Measurements from ENCODE around the gene USP47. TPM values are rescaled to one million over a fixed set of nuclear protein-coding genes. Genes with fewer than 3 reads are reported as not detected.

Gene USP47
- total and polyA plus RNA-seq, 2 of the 13 experiments (the other 11 are each of a cell fraction or from before 2014, with no cell fraction given): 12.2 to 52.7 TPM

DNA sequence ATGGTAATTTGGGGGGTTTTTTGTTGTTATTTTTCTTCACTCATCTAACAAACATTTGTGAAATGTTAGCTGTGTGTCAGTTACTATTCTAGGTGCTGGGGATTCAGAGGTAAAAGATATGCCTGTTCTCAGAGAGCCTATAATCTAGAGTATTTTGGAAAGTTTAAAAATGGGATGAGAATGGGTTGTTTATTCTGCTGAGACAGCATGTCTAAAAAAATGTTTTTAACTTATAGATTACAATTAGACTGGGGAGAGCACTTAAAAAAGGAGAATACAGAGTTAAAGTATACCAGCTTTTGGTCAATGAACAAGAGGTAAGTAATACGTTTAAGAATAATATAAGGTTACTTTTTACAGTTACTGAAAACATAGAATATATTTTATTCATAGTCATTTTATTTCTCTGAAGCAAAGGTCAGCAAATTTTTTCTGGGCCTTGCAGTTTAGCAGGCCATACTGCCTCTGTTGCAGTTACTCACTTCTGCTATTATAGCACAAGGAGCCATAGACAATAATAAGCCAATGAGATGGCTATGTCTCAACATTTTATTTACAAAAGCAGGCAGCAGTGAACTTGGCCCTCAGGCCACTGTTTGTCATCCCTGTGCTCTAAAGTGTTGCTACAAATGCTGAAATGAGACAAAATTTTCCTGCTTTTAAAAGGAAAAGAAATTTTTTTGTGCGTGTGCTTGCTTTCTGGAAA lies 106.6 kb downstream of the USP47 start (continued):
- TF ChIP-seq, protein P1, sequence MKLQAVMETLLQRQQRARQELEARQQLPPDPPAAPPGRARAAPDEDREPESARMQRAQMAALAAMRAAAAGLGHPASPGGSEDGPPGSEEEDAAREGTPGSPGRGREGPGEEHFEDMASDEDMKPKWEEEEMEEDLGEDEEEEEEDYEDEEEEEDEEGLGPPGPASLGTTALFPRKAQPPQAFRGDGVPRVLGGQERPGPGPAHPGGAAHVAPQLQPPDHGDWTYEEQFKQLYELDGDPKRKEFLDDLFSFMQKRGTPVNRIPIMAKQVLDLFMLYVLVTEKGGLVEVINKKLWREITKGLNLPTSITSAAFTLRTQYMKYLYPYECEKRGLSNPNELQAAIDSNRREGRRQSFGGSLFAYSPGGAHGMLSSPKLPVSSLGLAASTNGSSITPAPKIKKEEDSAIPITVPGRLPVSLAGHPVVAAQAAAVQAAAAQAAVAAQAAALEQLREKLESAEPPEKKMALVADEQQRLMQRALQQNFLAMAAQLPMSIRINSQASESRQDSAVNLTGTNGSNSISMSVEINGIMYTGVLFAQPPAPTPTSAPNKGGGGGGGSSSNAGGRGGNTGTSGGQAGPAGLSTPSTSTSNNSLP (IDR thresholded peaks at IDR 0.05; ENCODE audit: low read depth, low read length): 0 out of 2 replicates have a peak, but pooled peaks have one; percentile 50
- TF ChIP-seq, protein P2, sequence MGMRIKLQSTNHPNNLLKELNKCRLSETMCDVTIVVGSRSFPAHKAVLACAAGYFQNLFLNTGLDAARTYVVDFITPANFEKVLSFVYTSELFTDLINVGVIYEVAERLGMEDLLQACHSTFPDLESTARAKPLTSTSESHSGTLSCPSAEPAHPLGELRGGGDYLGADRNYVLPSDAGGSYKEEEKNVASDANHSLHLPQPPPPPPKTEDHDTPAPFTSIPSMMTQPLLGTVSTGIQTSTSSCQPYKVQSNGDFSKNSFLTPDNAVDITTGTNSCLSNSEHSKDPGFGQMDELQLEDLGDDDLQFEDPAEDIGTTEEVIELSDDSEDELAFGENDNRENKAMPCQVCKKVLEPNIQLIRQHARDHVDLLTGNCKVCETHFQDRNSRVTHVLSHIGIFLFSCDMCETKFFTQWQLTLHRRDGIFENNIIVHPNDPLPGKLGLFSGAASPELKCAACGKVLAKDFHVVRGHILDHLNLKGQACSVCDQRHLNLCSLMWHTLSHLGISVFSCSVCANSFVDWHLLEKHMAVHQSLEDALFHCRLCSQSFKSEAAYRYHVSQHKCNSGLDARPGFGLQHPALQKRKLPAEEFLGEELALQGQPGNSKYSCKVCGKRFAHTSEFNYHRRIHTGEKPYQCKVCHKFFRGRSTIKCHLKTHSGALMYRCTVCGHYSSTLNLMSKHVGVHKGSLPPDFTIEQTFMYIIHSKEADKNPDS (CRISPR knock-in tag; IDR thresholded peaks at IDR 0.05): no peak
- TF ChIP-seq ZFP82 (CRISPR knock-in tag; IDR thresholded peaks at IDR 0.05; ENCODE audit: borderline replicate concordance) (no peak), HNRNPH1 (optimal IDR thresholded peaks at IDR 0.05; ENCODE audit: low read depth, low read length) (no peak), SOX13 (IDR thresholded peaks at IDR 0.05) (no peak), SOX13 (CRISPR knock-in tag; conservative IDR thresholded peaks at IDR 0.05 in 1 of 2, IDR thresholded peaks at IDR 0.05 in 1 of 2) (peak in 1 of 2 experiments; percentile 59; a peak in 2 of 4 replicates), ZNF776 (CRISPR knock-in tag; IDR thresholded peaks at IDR 0.05) (no peak), ZBTB43 (CRISPR knock-in tag; conservative IDR thresholded peaks at IDR 0.05) (no peak), MED1 (CRISPR knock-in tag; IDR thresholded peaks at IDR 0.05) (no peak), ZSCAN22 (CRISPR knock-in tag; IDR thresholded peaks at IDR 0.05) (no peak), KIAA2018 (CRISPR knock-in tag; IDR thresholded peaks at IDR 0.05; ENCODE audit: borderline replicate concordance) (no peak), ZNF331 (CRISPR knock-in tag; IDR thresholded peaks at IDR 0.05) (no peak), TBL1XR1 (IDR thresholded peaks at IDR 0.05; ENCODE audit: borderline replicate concordance, low read length, partially characterized antibody) (peak; percentile 54), KAT7 (CRISPR knock-in tag; IDR thresholded peaks at IDR 0.05; ENCODE audit: borderline replicate concordance) (no peak), KLF13 (CRISPR knock-in tag; IDR thresholded peaks at IDR 0.05) (no peak), ZNF792 (CRISPR knock-in tag; IDR thresholded peaks at IDR 0.05) (no peak), HCFC1 (IDR thresholded peaks at IDR 0.05; ENCODE audit: low read depth, low read length) (no peak)
